Fibroblast of mammary gland (primary cell): Measurements from ENCODE around the gene ZC3H18.

ENCODE experiments used
- DNase-seq: peaks from one replicate; pipeline ENCODE4 v3.0.0-alpha.2; 2010; ENCODE audit warnings: low read depth
- H3K4me3 ChIP-seq: 2 replicates; pipeline ENCODE4 v1.5.1; 2011; ENCODE audit warnings: low read depth, mild to moderate bottlenecking, low read length, moderate library complexity; ENCODE audit not compliant: control insufficient read depth
- CTCF ChIP-seq: conservative IDR thresholded peaks from 2 replicates; pipeline ENCODE4 v1.5.1; 2011; ENCODE audit warnings: low read depth, low read length, inconsistent platforms; ENCODE audit not compliant: control insufficient read depth, insufficient read depth

ZC3H18 gene

GRCh38 chr16:88677721-88678120, 107.5 kb downstream of the ZC3H18 start:
- TF ChIP-seq CTCF, result no peak
- no peak overlapping the region for H3K4me3 ChIP-seq
- DNase-seq, result no peak

- DNase-seq, result no peak
- no peak overlapping the region for H3K4me3 ChIP-seq
- no peak for TF ChIP-seq CTCF
Measured at GRCh38 chr16:88678224-88678979, 108.2 kb downstream of the ZC3H18 start.

GRCh38 chr16:88680554-88681083, 110.4 kb downstream of the ZC3H18 start:
- no peak overlapping the region for H3K4me3 ChIP-seq
- DNase-seq, result no peak
- no peak for TF ChIP-seq CTCF

- no peak for DNase-seq
- no peak overlapping the region for H3K4me3 ChIP-seq
- peak; percentile 6 for TF ChIP-seq CTCF
Measured at GRCh38 chr16:88681084-88681680, 111.0 kb downstream of the ZC3H18 start.
